Hepatocyte (in vitro differentiated cells): ENCODE results near the gene LMNB1. TPM values are rescaled to one million over a fixed set of nuclear protein-coding genes. Genes with fewer than 3 reads are reported as not detected.
A peak's percentile ranks its signal among the peaks of the same experiment; 100 is the strongest.

Experiments
- DNase-seq: peaks from one replicate; pipeline ENCODE4 v3.0.0-alpha.2; 2016; ENCODE audit warnings: low spot score
- H2AFZ ChIP-seq: fragments of 200-600 bp; sonication (generic); 2 replicates; pipeline ENCODE4 v1.6.0; 2016; ENCODE audit warnings: antibody characterized with exemption, mild to moderate bottlenecking
- H3K27ac ChIP-seq: fragments of 200-600 bp; sonication (generic); 2 replicates; pipeline ENCODE4 v1.5.1; 2016; ENCODE audit warnings: mild to moderate bottlenecking
- H3K27me3 ChIP-seq: fragments of 200-600 bp; sonication (generic); 2 replicates; pipeline ENCODE4 v1.6.1; 2016
- H3K36me3 ChIP-seq: fragments of 200-600 bp; sonication (generic); replicated peaks from 2 replicates; pipeline ENCODE4 v1.5.1; 2016; ENCODE audit warnings: low read depth; ENCODE audit not compliant: insufficient read depth
- H3K4me1 ChIP-seq: fragments of 200-600 bp; sonication (generic); 2 replicates; pipeline ENCODE4 v1.5.1; 2016; ENCODE audit warnings: mild to moderate bottlenecking, moderate library complexity; ENCODE audit not compliant: insufficient read depth
- H3K4me2 ChIP-seq: fragments of 200-600 bp; sonication (generic); 2 replicates; pipeline ENCODE4 v1.6.0; 2016
- H3K4me3 ChIP-seq: fragments of 200-600 bp; sonication (generic); 2 replicates; pipeline ENCODE4 v1.5.1; 2016; ENCODE audit warnings: mild to moderate bottlenecking
- H3K79me2 ChIP-seq: fragments of 200-600 bp; sonication (generic); 2 replicates; pipeline ENCODE4 v1.6.0; 2017; ENCODE audit warnings: mild to moderate bottlenecking
- H3K9me2 ChIP-seq: fragments of 200-600 bp; sonication (generic); replicated peaks from 2 replicates; pipeline ENCODE4 v1.6.0; 2017; ENCODE audit warnings: mild to moderate bottlenecking; ENCODE audit not compliant: insufficient read depth
- H3K9me3 ChIP-seq: fragments of 200-600 bp; sonication (generic); 2 replicates; pipeline ENCODE4 v1.5.1; 2016; ENCODE audit warnings: low read depth, mild to moderate bottlenecking
- H4K20me1 ChIP-seq: fragments of 200-600 bp; sonication (generic); 2 replicates; pipeline ENCODE4 v1.6.0; 2016; ENCODE audit warnings: mild to moderate bottlenecking; ENCODE audit not compliant: insufficient read depth, poor library complexity, severe bottlenecking
- CTCF ChIP-seq: fragments of 200-600 bp; sonication (generic); IDR thresholded peaks from 2 replicates; pipeline ENCODE4 v1.5.1; 2016; ENCODE audit warnings: antibody characterized with exemption, mild to moderate bottlenecking; ENCODE audit not compliant: poor library complexity
- EZH2 ChIP-seq: fragments of 200-600 bp; sonication (generic); IDR thresholded peaks from 2 replicates; pipeline ENCODE4 v1.6.1; 2016; ENCODE audit warnings: antibody characterized with exemption, mild to moderate bottlenecking, borderline replicate concordance
- EZH2phosphoT487 ChIP-seq: fragments of 200-600 bp; sonication (generic); IDR thresholded peaks from one replicate; pipeline ENCODE4 v1.6.1; 2018; ENCODE audit warnings: antibody characterized with exemption, mild to moderate bottlenecking, low read depth, moderate library complexity; ENCODE audit not compliant: unreplicated experiment, severe bottlenecking
- WGBS: methylation state at CpG from one replicate; pipeline ENCODE4 v1.1.6; 2016; ENCODE audit warnings: low lambda C conversion rate; ENCODE audit errors: missing lambda C conversion rate; 5-methylcytosine and 5-hydroxymethylcytosine counted together
- polyA plus RNA-seq: library from polyadenylated mRNA; unstranded; fragments of >200 nt; fragmentation: Nextera tagmentation; extraction: Ambion mirVana; gene quantifications from 2 replicates; pipeline ENCODE4 v1.2.1, GENCODE V29; 2016
- small RNA-seq: library from RNA; depleted of rRNA; stranded (forward); fragments of <200 nt; gene quantifications from one replicate; pipeline ENCODE3, GENCODE V24; 2014
- total RNA-seq: library from RNA; depleted of rRNA; stranded (reverse); fragments of >200 nt; gene quantifications from 2 replicates; pipeline ENCODE4 v1.2.3, GENCODE V29; 2014

LMNB1 gene
- total and polyA plus RNA-seq, 2 experiments from 2014 or later = 12.9 to 30.8 TPM

- DNase-seq = no peak
- Histone ChIP-seq H3K4me3 (no peak overlapping the region), H2AFZ (no peak overlapping the region), H3K79me2 (no peaks in the 10 kb centered on the region), H3K27ac (no peak overlapping the region), H3K9me3 (no peaks in the 10 kb centered on the region), H3K9me2 (no peaks in the 10 kb centered on the region), H4K20me1 (no peaks in the 10 kb centered on the region), H3K4me2 (peak overlapping the region; percentile 5), H3K27me3 (no peaks in the 10 kb centered on the region), H3K36me3 (no peaks in the 10 kb centered on the region), H3K4me1 (no peaks in the 10 kb centered on the region)
- 28% methylated on average over 2 of the region's 2 CpGs for WGBS
- no peak for TF ChIP-seq EZH2
- TF ChIP-seq CTCF = no peak
- no peak for TF ChIP-seq EZH2phosphoT487
These were observed 106.8 kb downstream of the LMNB1 start for GRCh38 chr5:126883564-126884245.

DNA sequence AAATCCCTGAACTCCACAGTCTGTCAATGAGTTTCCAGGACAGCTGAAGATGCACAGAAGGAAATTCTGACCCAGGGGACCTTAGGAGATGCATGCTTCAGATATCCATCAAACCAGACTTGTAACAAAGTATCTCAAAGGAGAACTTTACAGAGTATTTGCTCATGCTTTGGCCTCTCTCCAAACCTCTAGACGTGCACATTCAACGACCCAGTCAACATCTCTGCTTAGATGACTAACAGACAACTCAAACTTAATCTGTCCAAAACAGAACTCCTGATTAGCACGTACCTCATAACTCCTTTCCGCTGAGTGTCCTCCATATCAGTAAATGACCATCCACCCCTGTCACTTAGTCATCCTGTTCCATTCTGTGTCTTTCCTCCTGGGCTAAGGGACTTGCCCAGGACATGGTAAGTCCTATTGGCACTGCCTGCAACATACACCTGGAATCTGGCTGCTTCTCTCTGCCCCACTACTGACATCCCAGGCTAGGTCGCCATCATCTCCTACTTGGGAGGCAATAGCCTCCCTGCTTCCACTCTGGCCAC is 107.4 kb downstream of the LMNB1 start:
- Histone ChIP-seq H2AFZ (no peak overlapping the region), H3K9me2 (no peaks in the 10 kb centered on the region), H3K9me3 (no peaks in the 10 kb centered on the region), H3K27me3 (no peaks in the 10 kb centered on the region), H3K4me2 (no peak overlapping the region), H3K4me1 (no peaks in the 10 kb centered on the region), H3K79me2 (no peaks in the 10 kb centered on the region), H3K36me3 (no peaks in the 10 kb centered on the region), H3K27ac (no peak overlapping the region), H4K20me1 (no peaks in the 10 kb centered on the region), H3K4me3 (no peak overlapping the region)
- DNase-seq = peak; percentile 45
- TF ChIP-seq EZH2phosphoT487 (no peak), EZH2 (no peak), CTCF (no peak)
- 47% methylated on average over 5 of the region's 5 CpGs for WGBS

Small RNA genes lying within 50 kb of the gene (small RNA-seq; reads per million reads assigned to genes)
- gene RNU6-752P = not detected

Other genes starting within 250 kb of the LMNB1 start
- 48.8 and 50.0 TPM in 2 replicates for gene ALDH7A1, start 181.9 kb upstream of the LMNB1 start, total RNA-seq
- 97.0 and 107 TPM in 2 replicates for gene ALDH7A1, start 181.9 kb upstream of the LMNB1 start, polyA plus RNA-seq
- gene PHAX, start 176.2 kb upstream of the LMNB1 start, total RNA-seq = 59.4 and 65.0 TPM in 2 replicates
- gene PHAX, start 176.2 kb upstream of the LMNB1 start, polyA plus RNA-seq = 56.6 and 57.0 TPM in 2 replicates